ENCODE measurements around the gene CARD11. TPM values are rescaled to one million over a fixed set of nuclear protein-coding genes. Genes with fewer than 3 reads are reported as not detected.
"Not testable (repeated sequence)": the region's sequence is repeated elsewhere in the genome, so short reads cannot be mapped to it uniquely, and the experiment has no call there.

Gene CARD11
- total RNA-seq, 1 donor from 2014 or later: 74.1 TPM

DNA sequence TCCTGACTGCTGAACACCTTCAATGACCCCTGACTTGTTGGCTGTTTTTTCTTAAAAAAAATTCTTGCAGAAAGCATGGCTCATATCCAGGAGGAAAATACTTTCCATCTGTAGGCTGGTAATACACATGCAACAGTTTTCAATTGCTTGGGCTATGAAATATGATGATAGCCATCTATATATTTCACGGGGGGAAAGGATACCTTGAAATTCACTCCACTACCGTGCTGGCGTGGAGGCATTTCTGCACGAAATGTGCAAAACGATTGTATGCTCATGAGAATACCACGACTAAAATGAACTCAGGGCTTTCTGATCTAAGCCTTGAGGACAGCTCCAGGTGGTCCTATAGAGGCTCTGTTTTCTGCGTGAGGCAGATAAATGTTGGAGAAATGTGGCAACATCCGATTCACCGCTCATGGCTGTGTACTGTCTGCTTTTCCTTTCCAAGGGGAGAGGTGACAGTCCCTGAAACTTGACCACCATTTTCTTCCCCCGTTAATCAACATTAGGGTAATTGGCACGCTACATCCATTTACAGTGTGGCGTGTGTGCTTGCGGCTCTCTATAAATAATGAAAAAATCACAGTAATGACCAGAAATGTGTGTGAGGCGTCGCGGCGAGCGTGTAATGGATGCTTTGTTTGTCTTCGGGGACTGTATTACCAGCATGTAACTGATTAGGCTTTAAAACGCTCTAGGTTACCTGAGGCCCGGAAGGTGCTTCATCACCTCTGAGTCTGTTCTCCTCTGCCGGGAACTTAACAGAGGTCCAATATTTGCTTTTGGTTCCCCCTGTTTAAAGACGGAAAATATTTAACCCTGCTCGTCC lies 12.8 kb upstream of the CARD11 start:
- Mint-ChIP-seq H3K36me3 (ENCODE audit: low read depth) (no peaks in the 10 kb centered on the region), H3K4me1 (ENCODE audit: low read depth) (peaks cover 10% of the 10 kb centered on the region), H3K4me3 (ENCODE audit: low read depth) (no peak overlapping the region), H3K27ac (no peak overlapping the region), H3K9me3 (no peaks in the 10 kb centered on the region), H3K27me3 (ENCODE audit: low read depth) (peaks cover 8% of the 10 kb centered on the region)
- DNase-seq (ENCODE audit: low spot score): no peak
- intact Hi-C loops (cut with micrococcal nuclease): no loop called here

DNA sequence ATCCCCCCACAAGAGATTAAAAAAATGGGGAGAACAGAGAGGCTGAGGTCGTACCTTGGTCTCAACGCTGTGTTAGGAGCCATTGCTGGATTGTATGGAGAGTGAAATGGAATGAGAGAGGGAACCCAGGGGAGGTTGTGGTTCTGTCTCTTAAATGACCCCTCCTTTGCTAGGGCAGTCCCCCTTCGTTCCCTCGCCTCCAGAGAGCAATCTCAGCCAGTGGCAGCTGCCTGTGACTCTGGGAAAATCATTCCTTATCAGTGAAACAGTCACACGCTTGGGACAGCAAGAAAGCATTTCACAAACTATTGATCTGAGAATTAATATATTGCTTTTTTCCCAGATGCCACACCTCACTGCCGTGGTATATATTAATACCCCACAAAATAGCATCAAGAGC lies 12.0 kb upstream of the CARD11 start:
- Mint-ChIP-seq H3K36me3 (ENCODE audit: low read depth) (no peaks in the 10 kb centered on the region), H3K4me3 (ENCODE audit: low read depth) (no peak overlapping the region), H3K9me3 (peaks cover 6% of the 10 kb centered on the region), H3K4me1 (ENCODE audit: low read depth) (peaks cover 8% of the 10 kb centered on the region), H3K27ac (no peak overlapping the region), H3K27me3 (ENCODE audit: low read depth) (peaks cover 11% of the 10 kb centered on the region)
- intact Hi-C loops (cut with micrococcal nuclease): no loop called here
- DNase-seq (ENCODE audit: low spot score): no peak

DNA sequence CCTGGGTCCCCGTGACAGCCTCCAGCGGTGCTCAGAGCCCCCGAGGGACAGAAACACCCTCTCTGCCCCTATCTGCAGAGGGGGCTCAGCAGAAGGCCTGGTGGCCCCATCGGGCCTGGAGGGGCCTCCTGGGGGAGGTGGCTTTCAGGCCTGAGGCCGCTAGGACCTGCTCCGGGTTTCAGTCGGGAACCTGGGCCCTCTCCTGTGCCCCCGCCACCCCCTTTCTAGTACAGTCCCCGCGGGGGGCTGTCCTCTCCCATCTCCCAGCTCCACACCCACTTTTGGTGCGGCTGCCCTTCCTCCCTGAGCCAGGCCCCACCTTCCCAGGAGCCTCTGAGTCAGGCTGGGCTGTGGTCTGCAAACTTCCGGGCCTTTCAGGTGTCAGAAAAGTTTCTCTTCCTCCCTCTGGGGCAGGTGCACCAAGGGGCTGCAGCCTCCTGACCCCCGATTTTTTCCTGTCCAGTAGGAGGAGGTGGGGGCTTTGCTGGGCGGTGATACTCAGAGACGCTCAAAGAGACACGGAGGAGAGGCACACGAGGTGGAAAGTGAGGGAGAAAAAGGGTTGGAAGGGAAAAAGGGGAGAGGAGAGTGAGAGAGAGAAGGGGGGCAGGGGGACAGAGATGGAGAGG lies 692 bp downstream of the CARD11 start:
- H3K36me3 Mint-ChIP-seq (ENCODE audit: low read depth): peaks cover 41% of the 10 kb centered on the region
- H3K4me1 Mint-ChIP-seq (ENCODE audit: low read depth): peaks cover 35% of the 10 kb centered on the region
- DNase-seq (ENCODE audit: low spot score): peak; percentile 60
- intact Hi-C loops (cut with micrococcal nuclease): loop anchor here (1.0 to 10.0 kb wide), 5 partner anchors 14 to 88 kb away; no protein-coding TSS in a partner anchor
- peak overlapping the region; percentile 88 for H3K27ac Mint-ChIP-seq
- H3K27me3 Mint-ChIP-seq (ENCODE audit: low read depth): no peaks in the 10 kb centered on the region
- peak overlapping the region; percentile 87 for H3K4me3 Mint-ChIP-seq (ENCODE audit: low read depth)
- no peaks in the 10 kb centered on the region for H3K9me3 Mint-ChIP-seq

DNA sequence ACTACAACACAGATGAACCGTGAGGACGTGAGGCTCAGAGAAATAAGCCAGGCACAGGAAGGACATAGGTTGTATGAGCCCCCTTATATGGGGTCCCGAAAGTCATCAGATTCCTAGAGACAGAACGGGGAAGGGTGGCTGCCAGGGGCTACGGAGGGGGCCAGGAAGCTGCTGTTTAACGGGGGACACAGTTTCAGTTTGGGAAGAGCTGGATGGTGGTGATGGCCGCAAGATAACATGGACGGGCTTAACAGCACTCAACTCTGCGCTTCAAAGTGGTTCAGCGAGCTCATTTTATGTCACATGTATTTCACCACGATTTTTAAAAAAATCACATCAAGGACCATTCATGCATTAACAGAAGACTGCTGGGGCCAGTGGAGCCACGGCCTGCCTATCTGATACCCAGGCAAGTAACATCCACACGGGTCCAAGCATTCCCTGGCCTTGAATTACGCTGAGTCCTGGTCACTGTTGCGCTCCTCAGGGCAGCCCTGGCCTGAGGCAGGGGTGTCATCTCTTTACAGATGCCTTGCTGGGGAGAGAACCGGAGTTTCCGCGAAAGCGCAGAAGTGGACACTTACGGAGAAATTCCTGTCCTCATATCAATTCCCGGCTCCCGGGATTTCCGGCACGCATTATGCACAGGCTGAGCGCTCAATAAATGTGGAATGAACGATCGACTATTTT lies 1.5 kb downstream of the CARD11 start:
- Mint-ChIP-seq H3K9me3 (no peaks in the 10 kb centered on the region), H3K27me3 (ENCODE audit: low read depth) (no peaks in the 10 kb centered on the region), H3K36me3 (ENCODE audit: low read depth) (peaks cover 41% of the 10 kb centered on the region), H3K27ac (peak overlapping the region; percentile 49), H3K4me3 (ENCODE audit: low read depth) (peak overlapping the region; percentile 87), H3K4me1 (ENCODE audit: low read depth) (peaks cover 39% of the 10 kb centered on the region)
- DNase-seq (ENCODE audit: low spot score): no peak
- intact Hi-C loops (cut with micrococcal nuclease): loop anchor here (2.0 to 10.0 kb wide), 4 partner anchors 13 to 87 kb away; no protein-coding TSS in a partner anchor

DNA sequence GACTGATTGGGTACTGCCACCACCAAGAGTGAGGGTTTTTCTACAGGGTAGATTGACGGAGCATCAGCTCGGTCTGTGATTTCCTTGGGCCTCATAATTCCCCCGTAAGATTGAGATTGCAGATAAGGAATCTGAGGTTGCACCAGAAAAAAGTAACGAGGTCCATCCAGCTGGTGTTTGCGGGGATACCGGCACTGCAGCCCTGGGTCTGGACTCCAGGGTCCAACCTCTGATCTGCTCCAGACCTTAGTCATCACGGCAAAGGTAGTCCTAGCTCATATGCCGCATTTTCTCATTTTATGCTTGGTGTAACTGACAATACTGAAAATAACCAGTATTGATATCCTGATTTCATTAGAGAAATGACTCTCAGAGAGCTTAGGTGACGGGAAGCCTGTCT lies 3.9 kb downstream of the CARD11 start:
- Mint-ChIP-seq H3K4me3 (ENCODE audit: low read depth) (peak overlapping the region; percentile 66), H3K9me3 (no peaks in the 10 kb centered on the region), H3K27ac (peak overlapping the region; percentile 67), H3K27me3 (ENCODE audit: low read depth) (no peaks in the 10 kb centered on the region), H3K4me1 (ENCODE audit: low read depth) (peaks cover 39% of the 10 kb centered on the region), H3K36me3 (ENCODE audit: low read depth) (peaks cover 47% of the 10 kb centered on the region)
- no peak for DNase-seq (ENCODE audit: low spot score)
- intact Hi-C loops (cut with micrococcal nuclease): loop anchor here (5.0 to 10.0 kb wide), 2 partner anchors 62 to 85 kb away; no protein-coding TSS in a partner anchor

DNA sequence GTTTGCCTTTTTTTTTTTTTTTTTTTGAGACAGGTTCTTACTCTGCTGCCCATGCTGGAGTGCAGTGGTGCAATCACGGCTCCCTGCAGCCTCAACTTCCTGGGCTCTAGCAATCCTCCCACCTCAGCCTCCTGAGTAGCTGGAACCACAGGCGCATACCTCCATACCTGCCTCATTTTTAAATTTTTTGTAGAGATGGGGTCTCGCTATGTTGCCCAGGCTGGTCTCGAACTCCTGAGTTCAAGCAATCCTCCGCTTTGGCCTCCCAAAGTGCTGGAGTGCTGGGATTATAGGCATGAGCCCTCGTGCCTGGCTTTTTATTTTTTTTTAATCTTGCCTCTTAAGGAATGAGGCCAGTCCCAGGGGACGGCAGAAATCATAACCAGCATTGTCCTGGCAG lies 5.7 kb downstream of the CARD11 start:
- H3K4me1 Mint-ChIP-seq (ENCODE audit: low read depth): peaks cover 39% of the 10 kb centered on the region
- peaks cover 54% of the 10 kb centered on the region for H3K36me3 Mint-ChIP-seq (ENCODE audit: low read depth)
- H3K4me3 Mint-ChIP-seq (ENCODE audit: low read depth); intact Hi-C loops (cut with micrococcal nuclease); DNase-seq (ENCODE audit: low spot score); H3K9me3 Mint-ChIP-seq; H3K27me3 Mint-ChIP-seq (ENCODE audit: low read depth): not testable (repeated sequence)
- H3K27ac Mint-ChIP-seq: peak overlapping the region; percentile 18

DNA sequence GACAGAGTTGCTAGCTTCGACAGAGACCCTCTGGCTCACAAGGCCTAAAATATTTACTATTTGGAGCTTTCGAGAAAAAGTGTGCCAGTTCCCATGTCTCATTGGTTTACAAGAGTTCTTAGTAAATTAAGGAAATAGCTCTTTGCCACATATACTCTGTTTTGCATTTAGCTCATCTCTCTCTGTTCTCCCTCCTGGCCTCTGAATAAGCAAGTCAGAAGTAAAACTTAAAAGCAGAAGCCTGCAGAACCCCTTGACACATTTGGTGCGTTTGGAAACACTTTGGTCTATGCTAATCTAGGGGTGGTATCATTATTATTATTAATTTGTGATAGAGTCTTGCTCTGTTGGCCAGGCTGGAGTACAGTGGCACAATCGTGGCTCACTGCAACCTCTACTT lies 6.4 kb downstream of the CARD11 start:
- H3K4me1 Mint-ChIP-seq (ENCODE audit: low read depth): peaks cover 35% of the 10 kb centered on the region
- intact Hi-C loops (cut with micrococcal nuclease): no loop called here
- H3K36me3 Mint-ChIP-seq (ENCODE audit: low read depth): peaks cover 57% of the 10 kb centered on the region
- no peak overlapping the region for H3K27ac Mint-ChIP-seq
- no peaks in the 10 kb centered on the region for H3K27me3 Mint-ChIP-seq (ENCODE audit: low read depth)
- no peak overlapping the region for H3K4me3 Mint-ChIP-seq (ENCODE audit: low read depth)
- no peaks in the 10 kb centered on the region for H3K9me3 Mint-ChIP-seq
- no peak for DNase-seq (ENCODE audit: low spot score)

DNA sequence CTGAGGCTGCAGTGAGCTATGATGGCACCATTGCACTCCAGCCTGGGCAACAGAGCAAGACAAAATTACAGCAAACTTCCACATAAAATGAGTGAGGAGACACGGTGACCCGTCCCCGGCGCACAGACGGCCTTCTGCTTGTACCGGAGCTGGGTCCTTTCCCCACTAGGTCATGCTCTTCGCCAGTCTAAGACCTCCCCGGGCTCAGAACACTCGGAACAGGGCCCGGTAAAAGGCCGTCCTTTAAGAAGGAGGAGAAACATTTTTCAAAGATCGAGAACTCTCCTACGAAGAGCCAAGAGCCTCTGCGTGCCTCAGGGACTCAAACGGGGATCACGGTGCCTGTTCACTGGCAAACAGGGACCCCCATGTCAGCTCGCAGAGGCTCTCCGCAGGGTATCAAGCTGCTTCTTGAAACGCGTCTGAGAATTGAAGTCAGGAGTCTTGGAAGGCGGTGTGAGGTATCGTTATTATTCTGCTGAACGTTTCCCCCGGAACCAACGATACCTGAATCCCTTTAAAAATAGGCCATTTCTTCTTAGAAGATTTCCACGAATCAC lies 9.0 kb downstream of the CARD11 start:
- intact Hi-C loops (cut with micrococcal nuclease): no loop called here

DNA sequence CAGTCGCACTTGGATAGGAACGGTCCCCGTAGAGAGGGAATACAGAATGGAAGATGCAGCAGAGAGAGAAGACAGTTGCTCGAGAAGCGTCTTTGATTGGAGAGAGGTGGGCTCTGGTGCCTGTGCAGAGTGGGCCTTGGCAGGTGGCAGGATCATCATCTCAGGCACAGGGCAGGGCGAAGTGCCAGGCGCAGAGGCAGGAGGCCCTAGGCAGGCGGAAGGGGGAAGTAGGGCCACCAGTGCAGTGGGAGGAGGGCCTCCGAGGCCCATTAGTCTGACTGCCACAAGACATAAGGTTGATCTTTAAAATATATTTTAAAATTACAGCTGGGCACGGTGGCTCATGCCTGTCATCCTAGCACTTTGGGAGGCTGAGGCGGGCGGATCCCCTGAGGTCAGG lies 10.1 kb downstream of the CARD11 start:
- H3K9me3 Mint-ChIP-seq: no peaks in the 10 kb centered on the region
- no peak overlapping the region for H3K4me3 Mint-ChIP-seq (ENCODE audit: low read depth)
- H3K27me3 Mint-ChIP-seq (ENCODE audit: low read depth): no peaks in the 10 kb centered on the region
- no peak for DNase-seq (ENCODE audit: low spot score)
- intact Hi-C loops (cut with micrococcal nuclease): no loop called here
- H3K27ac Mint-ChIP-seq: peak overlapping the region; percentile 5
- H3K36me3 Mint-ChIP-seq (ENCODE audit: low read depth): peaks cover 59% of the 10 kb centered on the region
- H3K4me1 Mint-ChIP-seq (ENCODE audit: low read depth): peaks cover 16% of the 10 kb centered on the region

More for the DNA sequence above, 9.0 kb downstream of the CARD11 start:
- no peak overlapping the region for H3K4me3 Mint-ChIP-seq (ENCODE audit: low read depth)
- H3K36me3 Mint-ChIP-seq (ENCODE audit: low read depth): peaks cover 56% of the 10 kb centered on the region
- H3K9me3 Mint-ChIP-seq: no peaks in the 10 kb centered on the region
- peaks cover 18% of the 10 kb centered on the region for H3K4me1 Mint-ChIP-seq (ENCODE audit: low read depth)
- no peak overlapping the region for H3K27ac Mint-ChIP-seq
- no peak for DNase-seq (ENCODE audit: low spot score)
- no peaks in the 10 kb centered on the region for H3K27me3 Mint-ChIP-seq (ENCODE audit: low read depth)

DNA sequence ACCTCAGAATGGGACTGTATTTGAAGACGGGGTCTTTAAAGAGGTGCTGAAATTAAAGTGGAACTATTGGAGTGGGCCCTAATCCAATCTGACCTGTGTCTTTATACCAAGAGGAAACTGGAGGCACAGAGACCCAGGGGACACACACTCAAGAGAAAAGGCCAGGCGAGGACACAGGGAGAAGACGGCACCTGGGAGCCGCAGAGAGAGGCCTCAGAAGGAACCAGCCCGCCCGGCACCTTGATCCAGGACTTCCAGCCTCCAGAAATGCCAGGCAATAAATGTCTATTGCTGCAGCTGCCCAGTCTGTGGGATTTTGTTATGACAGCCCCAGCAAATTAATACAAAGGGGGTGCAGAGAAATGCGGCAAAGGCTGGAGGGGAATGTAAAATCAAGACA lies 10.5 kb downstream of the CARD11 start:
- no peak for DNase-seq (ENCODE audit: low spot score)
- peak overlapping the region; percentile 5 for H3K27ac Mint-ChIP-seq
- no peaks in the 10 kb centered on the region for H3K27me3 Mint-ChIP-seq (ENCODE audit: low read depth)
- H3K4me3 Mint-ChIP-seq (ENCODE audit: low read depth): no peak overlapping the region
- peaks cover 16% of the 10 kb centered on the region for H3K4me1 Mint-ChIP-seq (ENCODE audit: low read depth)
- intact Hi-C loops (cut with micrococcal nuclease): no loop called here
- H3K36me3 Mint-ChIP-seq (ENCODE audit: low read depth): peaks cover 59% of the 10 kb centered on the region
- no peaks in the 10 kb centered on the region for H3K9me3 Mint-ChIP-seq

DNA sequence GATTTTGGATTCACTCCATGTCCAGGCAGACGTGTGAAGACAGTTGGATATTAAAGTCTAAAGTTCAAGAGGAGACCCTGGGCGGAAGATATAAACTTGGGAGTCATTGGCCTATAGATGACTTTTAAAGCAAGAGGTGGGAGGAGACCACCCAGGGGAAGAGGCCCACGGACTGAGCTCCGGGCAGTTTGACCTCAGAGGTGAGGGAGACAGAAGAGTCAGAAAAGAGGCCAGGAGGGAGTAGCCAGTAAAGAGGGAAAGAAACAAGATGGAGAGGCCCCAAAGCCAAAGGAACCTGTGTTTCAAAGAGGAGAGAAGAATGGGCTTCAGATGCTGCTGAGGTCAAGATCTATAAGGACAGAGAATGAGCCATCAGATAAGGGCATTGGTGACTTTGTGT lies 11.4 kb downstream of the CARD11 start:
- no peak overlapping the region for H3K27ac Mint-ChIP-seq
- no peaks in the 10 kb centered on the region for H3K27me3 Mint-ChIP-seq (ENCODE audit: low read depth)
- no peak overlapping the region for H3K4me3 Mint-ChIP-seq (ENCODE audit: low read depth)
- peaks cover 68% of the 10 kb centered on the region for H3K36me3 Mint-ChIP-seq (ENCODE audit: low read depth)
- peaks cover 21% of the 10 kb centered on the region for H3K4me1 Mint-ChIP-seq (ENCODE audit: low read depth)
- peaks cover 3% of the 10 kb centered on the region for H3K9me3 Mint-ChIP-seq
- intact Hi-C loops (cut with micrococcal nuclease): no loop called here
- DNase-seq (ENCODE audit: low spot score): no peak

DNA sequence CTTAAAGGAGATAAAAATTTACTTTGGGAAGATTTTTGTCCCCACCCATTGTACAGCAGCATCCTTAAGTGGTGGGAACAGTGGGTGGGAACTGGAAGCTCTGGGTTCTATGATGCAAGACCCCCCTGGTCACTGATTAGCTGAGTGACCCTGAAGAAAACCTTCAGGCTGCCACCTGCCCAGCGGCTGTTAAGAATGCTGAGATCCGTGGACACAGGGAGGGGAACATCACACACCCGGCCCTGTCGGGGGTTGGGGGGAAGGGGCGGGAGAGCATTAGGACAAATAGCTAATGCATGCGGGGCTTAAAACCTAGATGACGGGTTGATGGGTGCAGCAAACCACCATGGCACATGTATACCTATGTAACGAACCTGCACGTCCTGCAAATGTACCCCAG lies 14.5 kb downstream of the CARD11 start:
- Mint-ChIP-seq H3K9me3 (peaks cover 22% of the 10 kb centered on the region), H3K27me3 (ENCODE audit: low read depth) (no peaks in the 10 kb centered on the region), H3K36me3 (ENCODE audit: low read depth) (peaks cover 82% of the 10 kb centered on the region), H3K4me3 (ENCODE audit: low read depth) (no peak overlapping the region), H3K27ac (no peak overlapping the region), H3K4me1 (ENCODE audit: low read depth) (peaks cover 22% of the 10 kb centered on the region)
- no peak for DNase-seq (ENCODE audit: low spot score)
- intact Hi-C loops (cut with micrococcal nuclease): loop anchor here (2.0 kb wide), 1 partner anchor 14 kb away; the partner anchor contains the start of gene CARD11

Data from activated T-helper 2 cell treated with anti-CD3 and anti-CD28 coated beads, Interferon-gamma antibody, Interleukin-2, Interleukin-4, amounts not matched to agents 10 μg/mL and 5 μg/mL and 100 μg/mL, durations not matched to agents 14 hours and 24 hours and 36 hours (primary cell).